ENCODE results near the gene ZC2HC1B. TPM values are rescaled to one million over a fixed set of nuclear protein-coding genes. Genes with fewer than 3 reads are reported as not detected.
"Not testable (repeated sequence)": the region's sequence is repeated elsewhere in the genome, so short reads cannot be mapped to it uniquely, and the experiment has no call there.

The ZC2HC1B gene
- total RNA-seq, 2 donors from 2014 or later, result not detected

DNA sequence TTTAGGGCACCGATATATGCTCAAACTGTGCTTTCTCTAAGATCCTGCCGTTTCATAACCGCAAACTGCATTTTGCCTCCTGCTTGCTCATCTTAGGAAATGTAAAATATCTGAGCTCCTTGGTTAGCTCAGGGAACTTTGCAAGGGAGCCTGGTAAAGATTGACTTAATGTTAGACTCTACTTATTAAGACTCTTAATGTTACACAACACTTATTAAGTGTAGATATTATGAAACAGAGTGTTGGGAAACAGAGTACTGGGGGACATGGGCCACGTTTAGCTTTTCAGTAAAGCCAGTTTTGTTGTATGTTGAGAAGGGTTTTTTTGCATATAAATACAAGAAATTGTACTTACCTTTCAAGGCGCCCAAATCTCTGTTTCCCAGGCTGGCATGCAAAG is 19.2 kb upstream of the ZC2HC1B start:
- DNase-seq (ENCODE audit: low spot score), result no peak
- Mint-ChIP-seq H3K9me3 (no peaks in the 10 kb centered on the region), H3K27me3 (no peaks in the 10 kb centered on the region), H3K36me3 (peaks cover 40% of the 10 kb centered on the region), H3K27ac (no peak overlapping the region), H3K4me1 (ENCODE audit: low read depth in 2 of 2) (peaks cover 24 to 27% of the 10 kb centered on the region in 2 donors), H3K4me3 (no peak overlapping the region)
- no peak for ATAC-seq

DNA sequence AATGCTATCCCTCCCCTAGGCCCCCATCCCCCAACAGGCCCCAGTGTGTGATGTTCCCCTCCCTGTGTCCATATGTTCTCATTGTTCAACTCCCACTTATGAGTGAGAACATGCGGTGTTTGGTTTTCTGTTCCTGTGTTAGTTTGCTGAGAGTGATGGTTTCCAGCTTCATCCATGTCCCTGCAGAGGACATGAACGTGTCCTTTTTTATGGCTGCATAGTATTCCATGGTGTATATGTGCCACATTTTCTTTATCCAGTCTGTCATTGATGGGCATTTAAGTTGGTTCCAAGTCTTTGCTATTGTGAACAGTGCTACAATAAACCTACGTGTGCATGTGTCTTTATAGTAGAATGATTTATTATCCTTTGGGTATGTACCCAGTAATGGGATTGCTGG is 12.6 kb upstream of the ZC2HC1B start:
- H3K9me3 Mint-ChIP-seq; ATAC-seq; H3K27me3 Mint-ChIP-seq; DNase-seq (ENCODE audit: low spot score); H3K27ac Mint-ChIP-seq; H3K4me3 Mint-ChIP-seq: not testable (repeated sequence)
- Mint-ChIP-seq H3K36me3 (peaks cover 82% of the 10 kb centered on the region), H3K4me1 (ENCODE audit: low read depth in 2 of 2) (peaks cover 20 to 35% of the 10 kb centered on the region in 2 donors)

DNA sequence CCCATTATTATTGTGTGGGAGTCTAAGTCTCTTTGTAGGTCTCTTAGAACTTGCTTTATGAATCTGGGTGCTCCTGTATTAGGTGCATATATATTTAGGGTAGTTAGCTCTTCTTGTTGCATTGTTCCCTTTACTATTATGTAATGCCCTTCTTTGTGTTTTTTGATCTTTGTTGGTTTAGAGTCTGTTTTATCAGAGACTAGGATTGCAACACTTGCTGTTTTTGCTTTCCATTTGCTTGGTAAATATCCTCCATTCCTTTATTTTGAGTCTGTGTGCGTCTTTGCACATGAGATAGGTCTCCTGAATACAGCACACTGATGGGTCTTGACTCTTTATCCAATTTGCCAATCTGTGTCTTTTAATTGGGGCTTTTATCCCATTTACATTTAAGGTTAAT is 9.2 kb upstream of the ZC2HC1B start:
- Mint-ChIP-seq H3K36me3 (peaks cover 82% of the 10 kb centered on the region), H3K4me1 (ENCODE audit: low read depth in 2 of 2) (peaks cover 16 to 34% of the 10 kb centered on the region in 2 donors)
- not testable (repeated sequence) for H3K4me3 Mint-ChIP-seq; ATAC-seq; H3K27ac Mint-ChIP-seq; H3K27me3 Mint-ChIP-seq; DNase-seq (ENCODE audit: low spot score); H3K9me3 Mint-ChIP-seq

DNA sequence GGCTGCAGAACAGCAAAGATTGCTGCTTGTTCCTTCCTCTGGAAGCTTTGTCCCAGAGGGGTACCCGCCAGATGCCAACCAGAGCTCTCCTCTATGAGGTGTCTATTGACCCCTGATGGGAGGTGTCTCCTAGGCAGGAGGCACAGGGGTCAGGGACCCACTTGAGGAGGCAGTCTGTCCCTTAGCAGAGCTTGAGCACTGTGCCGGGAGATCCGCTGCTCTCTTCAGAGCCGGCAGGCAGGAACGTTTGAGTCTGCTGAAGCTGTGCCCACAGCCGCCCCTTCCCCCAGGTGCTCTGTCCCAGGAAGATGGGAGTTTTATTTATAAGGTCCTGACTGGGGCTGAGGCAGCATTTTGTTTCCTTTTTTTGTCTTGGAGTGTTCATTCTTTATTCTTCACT is 7.5 kb upstream of the ZC2HC1B start:
- Mint-ChIP-seq H3K36me3 (peaks cover 77% of the 10 kb centered on the region), H3K4me1 (ENCODE audit: low read depth in 2 of 2) (peaks cover 14 to 34% of the 10 kb centered on the region in 2 donors), H3K27ac (peak overlapping the region in 1 of 2 donors; percentile 10)
- H3K4me3 Mint-ChIP-seq; H3K27me3 Mint-ChIP-seq; DNase-seq (ENCODE audit: low spot score); H3K9me3 Mint-ChIP-seq; ATAC-seq: not testable (repeated sequence)

DNA sequence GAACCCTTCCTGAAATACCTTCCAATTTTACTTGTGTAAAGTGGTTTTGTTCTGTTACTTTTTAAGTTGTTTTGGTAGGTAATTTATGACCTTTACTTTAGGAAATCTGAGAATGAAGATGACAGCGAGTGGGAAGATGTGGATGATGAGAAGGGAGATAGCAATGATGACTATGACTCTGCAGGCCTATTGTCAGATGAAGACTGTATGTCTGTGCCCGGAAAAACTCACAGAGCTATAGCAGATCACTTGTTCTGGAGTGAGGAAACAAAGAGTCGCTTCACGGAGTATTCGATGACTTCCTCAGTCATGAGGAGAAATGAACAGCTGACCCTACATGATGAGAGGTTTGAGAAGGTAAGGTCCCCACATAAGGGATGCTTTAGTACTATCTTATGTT is 6.6 kb upstream of the ZC2HC1B start:
- Mint-ChIP-seq H3K27me3 (no peaks in the 10 kb centered on the region), H3K27ac (no peak overlapping the region), H3K9me3 (no peaks in the 10 kb centered on the region), H3K36me3 (peaks cover 69% of the 10 kb centered on the region), H3K4me3 (no peak overlapping the region), H3K4me1 (ENCODE audit: low read depth in 2 of 2) (peaks cover 14 to 27% of the 10 kb centered on the region in 2 donors)
- DNase-seq (ENCODE audit: low spot score) (no peak), ATAC-seq (no peak)

DNA sequence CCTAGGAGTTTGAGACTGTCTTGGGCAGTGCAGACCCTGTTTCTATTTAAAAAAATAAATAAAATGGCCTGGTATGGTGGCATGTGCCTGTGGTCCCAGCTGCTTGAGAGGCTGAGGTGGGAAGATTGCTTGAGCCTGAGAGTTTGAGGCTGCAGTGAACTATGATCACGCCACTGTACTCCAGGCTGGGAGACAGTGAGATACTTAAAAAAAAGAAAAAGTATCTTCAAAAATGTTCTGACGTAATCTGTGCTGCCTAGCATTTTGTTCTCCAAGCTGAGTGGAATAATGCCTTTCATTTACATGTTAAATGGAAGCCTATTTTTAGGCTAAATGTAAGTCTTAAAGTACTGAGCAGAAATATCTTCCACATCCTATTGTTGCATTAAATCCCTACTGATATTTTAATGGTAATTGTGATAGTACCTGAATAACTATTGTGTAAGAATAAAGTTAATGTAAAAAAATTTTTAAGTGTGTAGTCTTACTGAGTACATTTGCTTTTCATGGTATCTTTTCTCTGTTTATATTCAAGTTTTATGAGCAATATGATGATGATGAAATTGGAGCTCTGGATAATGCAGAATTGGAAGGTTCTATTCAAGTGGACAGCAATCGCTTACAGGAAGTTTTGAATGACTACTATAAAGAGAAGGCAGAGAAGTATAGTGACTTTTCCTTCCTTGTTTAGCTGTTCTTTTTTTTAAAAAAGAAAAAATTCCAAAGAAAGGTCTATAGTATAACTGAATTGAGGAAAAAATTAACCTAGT is 4.2 kb upstream of the ZC2HC1B start:
- no peaks in the 10 kb centered on the region for H3K27me3 Mint-ChIP-seq
- H3K36me3 Mint-ChIP-seq, result peaks cover 62% of the 10 kb centered on the region
- no peak overlapping the region for H3K27ac Mint-ChIP-seq
- DNase-seq (ENCODE audit: low spot score), result no peak
- H3K9me3 Mint-ChIP-seq, result no peaks in the 10 kb centered on the region
- H3K4me1 Mint-ChIP-seq (ENCODE audit: low read depth in 2 of 2), result peaks cover 4 to 7% of the 10 kb centered on the region in 2 donors
- no peak overlapping the region for H3K4me3 Mint-ChIP-seq
- no peak for ATAC-seq

DNA sequence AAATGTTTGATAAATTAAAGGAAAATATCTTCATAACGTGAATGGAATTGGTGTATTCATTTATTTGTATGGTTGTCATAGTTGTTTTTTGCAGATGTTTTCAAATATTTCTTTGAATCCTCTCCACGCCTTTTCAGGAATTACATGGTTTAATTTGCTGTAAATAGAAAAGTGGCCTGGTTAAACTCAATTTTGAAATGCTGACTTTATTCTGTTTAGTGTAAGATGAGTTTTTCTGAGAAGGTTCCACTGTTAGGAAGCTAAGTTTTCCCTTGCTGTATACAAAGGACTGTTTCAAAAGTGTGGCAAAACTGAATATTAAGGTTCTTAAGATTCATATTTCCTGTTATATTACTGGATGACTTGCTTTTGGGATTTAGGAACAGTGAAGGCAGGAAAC is 503 bp upstream of the ZC2HC1B start:
- H3K4me1 Mint-ChIP-seq (ENCODE audit: low read depth in 2 of 2), result no peaks in the 10 kb centered on the region
- H3K4me3 Mint-ChIP-seq, result no peak overlapping the region
- no peak overlapping the region for H3K27ac Mint-ChIP-seq
- DNase-seq (ENCODE audit: low spot score) (no peak), ATAC-seq (no peak)
- H3K27me3 Mint-ChIP-seq, result no peaks in the 10 kb centered on the region
- peaks cover 30% of the 10 kb centered on the region for H3K36me3 Mint-ChIP-seq
- no peaks in the 10 kb centered on the region for H3K9me3 Mint-ChIP-seq

DNA sequence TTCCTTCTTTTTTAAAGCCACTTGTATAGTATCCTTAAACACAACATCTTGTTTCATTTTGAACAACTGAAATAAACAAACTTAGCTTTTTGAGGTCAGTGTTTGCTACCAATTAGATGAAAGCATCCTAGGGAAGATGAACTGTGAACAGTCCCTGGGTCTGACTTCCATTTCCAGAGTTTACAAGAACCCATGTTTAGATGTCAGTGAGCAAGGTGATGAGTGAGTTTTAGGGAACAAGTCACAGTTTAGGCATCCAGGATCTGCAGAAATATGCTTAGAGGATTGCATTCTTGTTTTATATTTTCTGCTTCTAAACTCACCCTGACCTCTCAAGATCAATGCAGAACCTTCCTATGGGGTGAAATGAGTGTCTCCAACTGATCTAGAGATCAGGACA is 3.0 kb downstream of the ZC2HC1B start:
- no peak overlapping the region for H3K4me3 Mint-ChIP-seq
- no peaks in the 10 kb centered on the region for H3K4me1 Mint-ChIP-seq (ENCODE audit: low read depth in 2 of 2)
- no peak for DNase-seq (ENCODE audit: low spot score)
- peaks cover 14% of the 10 kb centered on the region for H3K36me3 Mint-ChIP-seq
- H3K9me3 Mint-ChIP-seq, result no peaks in the 10 kb centered on the region
- no peak for ATAC-seq
- no peak overlapping the region for H3K27ac Mint-ChIP-seq
- no peaks in the 10 kb centered on the region for H3K27me3 Mint-ChIP-seq

DNA sequence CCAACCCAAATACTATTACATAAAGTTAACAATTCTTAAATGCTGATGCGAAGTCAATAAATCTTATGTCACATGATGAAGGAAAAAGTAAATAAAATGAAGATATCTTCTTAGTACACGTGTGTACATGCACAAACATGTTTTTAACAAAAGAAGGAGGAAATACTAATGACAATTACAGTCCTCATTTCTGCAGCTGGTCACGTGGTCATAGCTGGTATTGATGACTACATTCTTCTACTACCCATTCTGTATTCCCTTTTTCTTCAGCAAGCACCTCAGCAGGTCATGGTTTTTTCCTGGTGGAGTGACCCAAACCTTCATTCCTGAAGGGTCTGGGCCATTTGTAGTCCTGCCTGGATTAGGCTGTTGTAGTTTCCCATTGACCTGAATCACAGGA is 4.5 kb downstream of the ZC2HC1B start:
- not testable (repeated sequence) for ATAC-seq; DNase-seq (ENCODE audit: low spot score); H3K27me3 Mint-ChIP-seq; H3K9me3 Mint-ChIP-seq; H3K4me3 Mint-ChIP-seq; H3K36me3 Mint-ChIP-seq; H3K27ac Mint-ChIP-seq; H3K4me1 Mint-ChIP-seq (ENCODE audit: low read depth in 2 of 2)

DNA sequence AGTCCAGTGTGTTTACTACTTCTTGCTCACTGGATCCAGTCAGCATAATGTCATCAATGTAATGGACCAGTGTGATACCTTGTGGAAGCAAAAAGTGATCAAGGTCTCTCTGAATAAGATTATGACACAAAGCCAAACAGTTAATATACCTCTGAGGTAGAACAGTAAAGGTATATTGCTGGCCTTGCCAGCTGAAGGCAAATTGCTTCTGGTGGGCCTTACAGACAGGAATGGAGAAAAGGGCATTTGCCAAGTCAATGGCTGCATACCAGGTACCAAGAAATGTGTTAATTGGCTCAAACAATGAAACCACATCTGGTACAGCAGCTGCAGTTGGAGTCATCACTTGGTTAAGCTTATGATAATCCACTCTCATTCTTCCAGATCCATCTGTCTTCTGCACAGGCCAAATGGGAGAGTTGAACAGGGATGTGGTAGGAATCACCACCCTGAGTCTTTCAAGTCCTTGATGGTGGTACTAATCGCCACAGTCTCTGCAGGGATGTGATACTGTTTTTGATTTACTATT is 7.0 kb downstream of the ZC2HC1B start:
- H3K36me3 Mint-ChIP-seq; DNase-seq (ENCODE audit: low spot score); ATAC-seq; H3K4me1 Mint-ChIP-seq (ENCODE audit: low read depth in 2 of 2); H3K9me3 Mint-ChIP-seq; H3K27me3 Mint-ChIP-seq; H3K4me3 Mint-ChIP-seq; H3K27ac Mint-ChIP-seq: not testable (repeated sequence)

DNA sequence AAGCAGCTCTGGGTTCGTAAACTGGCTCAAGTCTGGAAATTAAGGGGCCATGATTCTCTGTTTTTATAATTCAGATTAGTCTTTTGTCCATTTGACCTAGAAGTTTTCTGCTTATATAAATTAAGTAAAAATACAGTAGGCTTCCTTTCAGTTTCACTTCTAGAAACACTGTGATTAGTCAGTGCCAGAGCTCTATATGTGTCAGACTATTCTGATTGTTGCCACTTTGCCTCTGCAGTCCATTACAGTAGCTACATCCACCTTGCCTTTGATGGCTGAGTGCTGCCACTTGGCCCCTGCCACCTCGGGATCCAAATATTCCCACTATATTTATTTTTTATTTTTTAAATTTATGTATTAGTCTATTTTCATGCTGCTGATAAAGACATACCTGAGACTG is 7.9 kb downstream of the ZC2HC1B start:
- Mint-ChIP-seq H3K4me3 (no peak overlapping the region), H3K27ac (no peak overlapping the region), H3K4me1 (ENCODE audit: low read depth in 2 of 2) (peaks cover 10% of the 10 kb centered on the region in 2 donors), H3K36me3 (peaks cover 4% of the 10 kb centered on the region), H3K9me3 (no peaks in the 10 kb centered on the region), H3K27me3 (no peaks in the 10 kb centered on the region)
- DNase-seq (ENCODE audit: low spot score) (no peak), ATAC-seq (peak; percentile 86 to 93)

DNA sequence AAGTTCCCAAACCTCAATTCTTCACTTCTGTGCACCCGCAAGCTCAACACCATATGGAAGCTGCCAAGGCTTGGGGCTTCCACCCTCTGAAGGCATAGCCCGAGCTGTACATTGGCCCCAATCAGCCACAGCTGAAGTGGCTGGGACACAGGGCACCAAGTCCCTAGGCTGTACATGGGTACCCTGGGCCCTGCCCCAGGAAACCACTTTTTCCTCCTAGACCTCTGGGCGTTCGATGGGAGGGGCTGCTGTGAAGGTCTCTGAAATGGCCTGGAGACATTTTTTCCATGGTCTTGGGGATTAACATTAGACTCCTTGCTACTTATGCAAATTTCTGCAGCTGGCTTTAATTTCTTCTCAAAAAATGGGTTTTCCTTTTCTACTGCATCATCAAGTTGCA is 9.3 kb downstream of the ZC2HC1B start:
- DNase-seq (ENCODE audit: low spot score); H3K36me3 Mint-ChIP-seq; ATAC-seq; H3K9me3 Mint-ChIP-seq; H3K4me1 Mint-ChIP-seq (ENCODE audit: low read depth in 2 of 2); H3K27me3 Mint-ChIP-seq; H3K27ac Mint-ChIP-seq; H3K4me3 Mint-ChIP-seq: not testable (repeated sequence)

DNA sequence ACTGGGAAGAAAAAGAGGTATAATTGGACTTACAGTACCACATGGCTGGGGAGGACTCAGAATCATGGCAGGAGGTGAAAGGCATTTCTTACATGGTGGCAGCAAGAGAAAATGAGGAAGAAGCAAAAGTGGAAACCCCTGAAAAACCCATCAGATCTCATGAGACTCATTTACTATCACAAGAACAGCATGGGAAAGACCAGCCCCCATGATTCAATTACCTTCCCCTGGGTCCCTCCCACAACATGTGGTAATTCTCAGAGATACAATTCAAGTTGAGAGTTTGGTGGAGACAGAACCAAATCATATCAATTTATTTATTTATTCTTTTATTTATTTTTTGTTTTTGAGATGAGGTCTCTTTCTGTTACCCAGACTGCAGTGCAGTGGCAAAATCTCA is 10.2 kb downstream of the ZC2HC1B start:
- H3K27me3 Mint-ChIP-seq; H3K9me3 Mint-ChIP-seq; H3K4me3 Mint-ChIP-seq; H3K4me1 Mint-ChIP-seq (ENCODE audit: low read depth in 2 of 2); H3K27ac Mint-ChIP-seq; H3K36me3 Mint-ChIP-seq; ATAC-seq; DNase-seq (ENCODE audit: low spot score): not testable (repeated sequence)

DNA sequence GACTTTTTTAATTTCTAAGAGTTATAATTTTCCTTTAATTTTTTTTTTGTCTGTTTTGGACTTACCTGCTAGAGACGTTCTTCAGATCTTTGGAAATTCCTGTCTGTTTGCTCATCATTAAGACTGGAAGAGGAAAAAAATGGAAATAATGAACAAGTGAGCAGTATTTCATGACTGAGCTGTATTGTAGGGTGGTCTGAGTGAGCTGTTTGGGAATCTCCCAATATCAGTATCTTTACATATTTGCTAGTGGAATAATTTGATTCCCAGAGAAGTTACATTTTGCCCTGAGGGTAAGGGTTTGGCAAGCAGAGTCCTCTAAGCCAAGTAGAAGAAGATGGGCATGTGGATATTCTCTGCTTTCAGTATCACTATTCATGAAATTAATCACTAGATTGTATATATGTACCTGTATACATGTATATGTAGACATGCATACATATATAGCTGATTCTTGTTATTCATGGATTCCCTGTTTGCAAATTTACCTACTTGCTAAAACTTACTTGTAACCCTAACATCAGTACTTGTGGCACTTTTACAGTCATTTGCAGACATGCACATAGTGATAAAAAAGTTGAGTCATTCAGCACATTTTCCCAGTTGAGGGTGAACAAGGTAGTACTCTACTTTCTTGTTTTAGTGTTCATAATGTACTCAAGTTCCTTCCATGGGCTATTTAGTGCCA is 13.5 kb downstream of the ZC2HC1B start:
- ATAC-seq (peak in 1 of 2 donors; percentile 54), DNase-seq (ENCODE audit: low spot score) (no peak)
- H3K36me3 Mint-ChIP-seq, result peaks cover 4% of the 10 kb centered on the region
- H3K27ac Mint-ChIP-seq, result no peak overlapping the region
- H3K4me3 Mint-ChIP-seq, result no peak overlapping the region
- H3K9me3 Mint-ChIP-seq, result no peaks in the 10 kb centered on the region
- H3K27me3 Mint-ChIP-seq, result no peaks in the 10 kb centered on the region
- peaks cover 7 to 8% of the 10 kb centered on the region in 2 donors for H3K4me1 Mint-ChIP-seq (ENCODE audit: low read depth in 2 of 2)
